ENCODE data around the gene TP53I11. TPM values are rescaled to one million over a fixed set of nuclear protein-coding genes. Genes with fewer than 3 reads are reported as not detected.

The TP53I11 gene
- total RNA-seq, 1 donor = 47.8 TPM

DNA sequence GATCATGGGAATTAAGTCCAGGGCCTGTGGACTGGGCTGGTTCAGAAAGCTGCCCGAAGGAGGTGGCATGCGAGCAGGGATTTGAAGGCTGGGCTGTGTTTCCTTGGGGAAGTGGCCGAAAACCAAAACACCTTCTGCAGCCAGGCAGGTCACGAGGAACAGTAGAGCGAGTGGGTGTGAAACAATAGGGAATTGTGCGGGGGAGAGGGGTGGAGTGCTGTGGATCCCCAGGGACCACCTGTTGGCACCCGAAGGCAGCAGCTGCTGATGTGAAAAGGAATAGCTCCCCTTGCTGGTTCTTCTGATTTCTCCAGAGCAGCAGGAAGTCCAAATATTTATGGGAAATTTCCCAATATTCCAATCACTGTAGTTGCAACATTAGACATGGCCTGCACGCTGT is 24.6 kb downstream of the TP53I11 start:
- no peak for TF ChIP-seq CTCF (IDR thresholded peaks at IDR 0.05; ENCODE audit: extremely low read depth, low read depth, low read length)
- H3K9me3 ChIP-seq (ENCODE audit: low read depth, low read length) = no peaks in the 10 kb centered on the region
- H3K4me1 ChIP-seq (ENCODE audit: insufficient read depth, low read length) = no peaks in the 10 kb centered on the region
- H2AFZ ChIP-seq (ENCODE audit: low read length) = no peak overlapping the region
- H4K20me1 ChIP-seq (ENCODE audit: insufficient read depth, low read length) = peaks cover 7% of the 10 kb centered on the region
- DNase-seq (ENCODE audit: insufficient read length, low spot score, missing footprints) = no peak
- no peaks in the 10 kb centered on the region for H3K79me2 ChIP-seq (ENCODE audit: insufficient read depth, low read length)
- no peak overlapping the region for H3K4me3 ChIP-seq (ENCODE audit: insufficient read depth, low read length)
- H3K36me3 ChIP-seq (ENCODE audit: insufficient read depth, low read length) = no peaks in the 10 kb centered on the region
- H3K27me3 ChIP-seq (ENCODE audit: insufficient read depth, low read length) = peaks cover 26% of the 10 kb centered on the region
- H3K27ac ChIP-seq (ENCODE audit: low read depth, low read length) = no peak overlapping the region
- H3K4me2 ChIP-seq (ENCODE audit: insufficient read depth, low read length) = no peak overlapping the region

- Histone ChIP-seq H4K20me1 (ENCODE audit: insufficient read depth, low read length) (peaks cover 7% of the 10 kb centered on the region), H3K27me3 (ENCODE audit: insufficient read depth, low read length) (peaks cover 11% of the 10 kb centered on the region), H3K4me1 (ENCODE audit: insufficient read depth, low read length) (no peaks in the 10 kb centered on the region), H2AFZ (ENCODE audit: low read length) (no peak overlapping the region), H3K4me2 (ENCODE audit: insufficient read depth, low read length) (no peak overlapping the region), H3K79me2 (ENCODE audit: insufficient read depth, low read length) (no peaks in the 10 kb centered on the region), H3K4me3 (ENCODE audit: insufficient read depth, low read length) (no peak overlapping the region), H3K27ac (ENCODE audit: low read depth, low read length) (no peak overlapping the region), H3K36me3 (ENCODE audit: insufficient read depth, low read length) (no peaks in the 10 kb centered on the region), H3K9me3 (ENCODE audit: low read depth, low read length) (no peaks in the 10 kb centered on the region)
- no peak for DNase-seq (ENCODE audit: insufficient read length, low spot score, missing footprints)
- TF ChIP-seq CTCF (IDR thresholded peaks at IDR 0.05; ENCODE audit: extremely low read depth, low read depth, low read length) = no peak
Measured at GRCh38 chr11:44923806-44924205, 26.9 kb downstream of the TP53I11 start.

GRCh38 chr11:44923115-44923514 is 27.6 kb downstream of the TP53I11 start:
- no peaks in the 10 kb centered on the region for H3K9me3 ChIP-seq (ENCODE audit: low read depth, low read length)
- H3K27ac ChIP-seq (ENCODE audit: low read depth, low read length) = no peak overlapping the region
- H3K4me1 ChIP-seq (ENCODE audit: insufficient read depth, low read length) = no peaks in the 10 kb centered on the region
- H3K4me3 ChIP-seq (ENCODE audit: insufficient read depth, low read length) = no peak overlapping the region
- no peak overlapping the region for H3K4me2 ChIP-seq (ENCODE audit: insufficient read depth, low read length)
- DNase-seq (ENCODE audit: insufficient read length, low spot score, missing footprints) = no peak
- peaks cover 11% of the 10 kb centered on the region for H3K27me3 ChIP-seq (ENCODE audit: insufficient read depth, low read length)
- H3K36me3 ChIP-seq (ENCODE audit: insufficient read depth, low read length) = no peaks in the 10 kb centered on the region
- no peak for TF ChIP-seq CTCF (IDR thresholded peaks at IDR 0.05; ENCODE audit: extremely low read depth, low read depth, low read length)
- H2AFZ ChIP-seq (ENCODE audit: low read length) = no peak overlapping the region
- peaks cover 7% of the 10 kb centered on the region for H4K20me1 ChIP-seq (ENCODE audit: insufficient read depth, low read length)
- H3K79me2 ChIP-seq (ENCODE audit: insufficient read depth, low read length) = no peaks in the 10 kb centered on the region

- Histone ChIP-seq H3K36me3 (ENCODE audit: insufficient read depth, low read length) (no peaks in the 10 kb centered on the region), H3K27ac (ENCODE audit: low read depth, low read length) (no peak overlapping the region), H3K79me2 (ENCODE audit: insufficient read depth, low read length) (no peaks in the 10 kb centered on the region), H3K4me3 (ENCODE audit: insufficient read depth, low read length) (no peak overlapping the region), H3K4me2 (ENCODE audit: insufficient read depth, low read length) (no peak overlapping the region), H3K9me3 (ENCODE audit: low read depth, low read length) (no peaks in the 10 kb centered on the region), H2AFZ (ENCODE audit: low read length) (no peak overlapping the region), H3K4me1 (ENCODE audit: insufficient read depth, low read length) (no peaks in the 10 kb centered on the region), H3K27me3 (ENCODE audit: insufficient read depth, low read length) (peaks cover 11% of the 10 kb centered on the region), H4K20me1 (ENCODE audit: insufficient read depth, low read length) (no peaks in the 10 kb centered on the region)
- DNase-seq (ENCODE audit: insufficient read length, low spot score, missing footprints) = no peak
- TF ChIP-seq CTCF (IDR thresholded peaks at IDR 0.05; ENCODE audit: extremely low read depth, low read depth, low read length) = no peak
Measured at GRCh38 chr11:44920451-44920850, 30.2 kb downstream of the TP53I11 start.
